Activated CD8-positive, alpha-beta memory T cell treated with anti-CD3 and anti-CD28 coated beads for 48 hours (primary cell): Measurements from ENCODE around the gene AKAP7.

ENCODE experiments used
- DNase-seq, 3 experiments: peaks; one replicate each; pipeline ENCODE4 v3.0.0-alpha.2; 2020; ENCODE audit warnings: low read depth in 2 of 3, low spot score in 2 of 3

AKAP7 gene

GRCh38 chr6:131197716-131198115 lies 62.4 kb downstream of the AKAP7 start:
- no peak for DNase-seq

DNA sequence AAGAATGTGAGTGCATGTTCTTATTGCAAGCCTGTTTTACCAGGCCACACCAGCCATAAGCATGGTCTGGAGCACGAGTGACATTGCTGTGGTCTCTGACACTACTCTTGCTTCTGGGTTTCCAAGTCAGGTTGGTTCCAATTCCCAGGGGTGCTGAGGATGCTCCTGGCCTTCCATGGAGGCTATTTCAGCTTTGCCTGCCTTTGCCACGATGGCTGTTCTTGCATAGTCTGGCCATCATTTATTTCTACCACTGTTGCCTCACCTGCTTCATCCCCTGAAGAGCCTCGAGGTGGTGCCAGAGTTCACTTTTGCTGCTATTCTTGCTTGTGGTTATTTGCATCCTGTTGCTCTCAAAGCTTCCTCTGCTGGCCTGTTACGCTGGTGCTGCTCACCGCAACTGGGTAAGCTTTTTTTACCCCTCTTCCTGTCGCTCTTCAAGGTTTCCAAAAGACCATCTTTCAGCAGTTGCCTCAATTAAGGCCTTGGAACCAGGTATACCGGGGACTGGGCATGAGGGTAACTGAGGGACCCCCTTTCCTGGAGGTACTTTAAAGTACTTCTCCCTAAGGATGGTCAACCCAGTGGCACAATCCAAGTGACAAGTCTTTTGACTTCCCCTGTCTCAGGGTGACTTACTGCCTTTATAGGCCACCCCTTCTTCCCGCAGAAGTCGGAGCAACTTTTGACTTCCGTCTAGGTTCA lies 64.5 kb downstream of the AKAP7 start:
- peak in 2 of 3 experiments; percentile 24 to 27 for DNase-seq

- no peak for DNase-seq
These were observed 70.4 kb downstream of the AKAP7 start for GRCh38 chr6:131205481-131206244.

- no peak for DNase-seq
These were observed 71.4 kb downstream of the AKAP7 start for GRCh38 chr6:131206463-131207251.

GRCh38 chr6:131208787-131209186 lies 73.5 kb downstream of the AKAP7 start:
- DNase-seq, result no peak

DNA sequence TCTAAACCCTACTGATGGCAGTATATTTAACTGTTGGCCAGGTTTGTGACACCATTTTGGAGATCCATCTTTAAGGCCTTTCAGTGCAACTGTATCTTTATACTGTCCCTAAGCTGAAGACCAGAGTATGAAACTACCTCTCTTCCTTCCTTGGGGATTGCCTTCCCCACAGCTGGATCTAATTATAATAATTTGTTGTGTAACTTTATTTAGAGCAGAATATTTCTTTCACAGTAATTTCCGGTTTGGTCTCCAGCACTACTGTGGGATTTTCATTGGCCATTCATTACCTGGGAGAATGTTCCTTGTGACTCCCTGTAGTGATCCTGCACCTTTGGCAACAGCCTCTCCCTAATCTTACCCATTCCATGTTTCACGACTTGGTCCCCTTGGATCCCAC lies 75.2 kb downstream of the AKAP7 start:
- no peak for DNase-seq

- DNase-seq, result no peak
These were observed 76.8 kb downstream of the AKAP7 start for GRCh38 chr6:131212024-131212423.

DNA sequence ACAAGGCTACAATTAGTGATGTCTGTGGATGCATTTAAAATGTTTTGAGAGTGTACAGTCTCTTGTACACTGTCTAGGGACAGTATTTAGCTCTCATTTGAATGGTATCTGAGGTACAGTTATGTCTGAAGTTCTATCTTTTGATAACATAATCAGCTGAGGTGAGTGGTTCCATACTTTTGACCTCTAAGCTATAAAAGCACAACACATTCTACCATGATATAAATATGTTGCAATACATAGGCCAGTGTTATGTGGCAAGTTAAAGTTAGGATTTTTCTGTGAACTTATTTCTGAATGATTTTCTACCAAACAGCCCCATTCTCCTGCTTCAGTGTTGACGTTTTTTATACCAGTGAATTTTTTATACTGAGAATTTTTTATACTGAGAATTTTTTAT lies 77.6 kb downstream of the AKAP7 start:
- no peak for DNase-seq

- no peak for DNase-seq
These were observed 78.3 kb downstream of the AKAP7 start for GRCh38 chr6:131213501-131213990.

- no peak for DNase-seq
These were observed 80.0 kb downstream of the AKAP7 start for GRCh38 chr6:131215219-131215618.

DNA sequence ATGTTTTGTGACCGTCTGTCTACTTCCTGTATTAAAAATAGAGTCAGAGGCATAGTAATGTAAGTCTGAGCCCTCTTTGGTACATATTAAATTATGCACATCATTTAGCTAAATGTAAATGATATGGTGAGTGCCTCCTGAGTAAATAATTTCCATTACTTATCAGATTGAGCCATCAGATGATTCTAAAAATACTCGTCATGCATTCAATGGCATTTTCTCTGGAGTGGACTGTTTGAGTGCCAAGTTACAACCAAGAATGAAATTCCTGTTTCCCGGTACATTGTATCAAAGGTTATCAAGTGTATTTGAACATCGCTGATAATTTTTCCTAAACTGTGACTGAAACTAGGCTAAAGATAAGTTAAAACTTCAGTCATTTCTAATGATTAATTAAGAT lies 81.0 kb downstream of the AKAP7 start:
- no peak for DNase-seq

GRCh38 chr6:131222773-131223172 lies 87.5 kb downstream of the AKAP7 start:
- DNase-seq, result no peak

DNA sequence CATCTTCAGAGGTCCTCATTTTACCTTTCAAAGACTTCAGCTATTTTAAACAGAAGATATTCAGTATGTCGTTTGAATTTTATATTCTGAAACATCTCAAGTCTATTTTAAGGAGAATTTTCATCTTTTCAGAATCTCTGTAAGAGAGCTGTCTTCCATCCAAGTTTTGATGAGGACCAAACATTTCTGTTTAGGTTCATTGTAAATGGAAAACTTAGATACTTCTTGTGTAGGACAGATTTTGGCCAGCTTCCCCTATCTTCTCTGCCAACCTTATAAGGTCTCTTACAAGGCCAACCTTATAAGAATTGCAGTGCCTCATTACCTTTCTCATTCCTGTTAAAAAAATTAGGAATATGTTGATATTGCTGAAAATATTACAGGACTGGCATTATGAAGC lies 88.1 kb downstream of the AKAP7 start:
- DNase-seq, result no peak

DNA sequence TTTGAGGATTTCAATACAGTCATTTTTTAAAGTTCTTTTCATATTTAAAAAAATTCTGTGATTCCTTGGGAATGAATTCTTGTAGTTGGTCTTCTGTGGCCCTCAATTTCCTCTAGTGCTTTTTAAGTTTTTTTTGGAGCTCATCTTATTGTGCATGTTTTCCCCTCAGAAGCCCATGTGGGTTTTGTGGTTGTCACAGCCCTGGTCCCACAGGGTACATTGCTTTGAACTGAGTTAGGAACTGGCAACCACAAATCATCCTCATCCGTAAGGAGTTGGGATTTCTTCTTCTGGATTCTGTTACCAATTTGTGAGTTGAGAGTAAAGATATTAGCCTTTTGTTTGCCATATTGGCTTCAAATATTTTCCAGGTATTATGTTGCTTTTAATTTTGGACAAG lies 89.9 kb downstream of the AKAP7 start:
- DNase-seq, result no peak

- no peak for DNase-seq
These were observed 90.7 kb downstream of the AKAP7 start for GRCh38 chr6:131225959-131226358.

- DNase-seq, result no peak
These were observed 91.3 kb downstream of the AKAP7 start for GRCh38 chr6:131226459-131227157.

DNA sequence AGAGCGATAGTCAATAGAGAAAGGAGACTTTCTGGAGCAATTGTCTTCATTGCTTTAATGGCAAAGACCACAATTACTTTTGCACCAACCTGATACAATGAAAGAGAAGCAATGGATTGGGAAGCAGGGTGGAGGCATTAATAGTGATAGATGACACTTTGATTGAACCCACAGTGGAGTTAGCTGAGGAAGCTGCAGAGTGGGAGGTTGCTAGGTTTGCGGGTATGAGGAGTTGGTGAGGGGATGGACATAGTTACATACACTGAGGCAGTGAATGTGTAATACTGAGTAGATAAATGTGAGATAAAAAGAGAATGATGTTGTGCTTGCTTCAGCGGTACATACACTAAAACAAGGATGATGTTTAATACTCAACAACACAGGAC lies 91.9 kb downstream of the AKAP7 start:
- no peak for DNase-seq

- DNase-seq, result no peak
These were observed 95.8 kb downstream of the AKAP7 start for GRCh38 chr6:131231103-131231502.

- DNase-seq, result no peak
These were observed 96.6 kb downstream of the AKAP7 start for GRCh38 chr6:131231891-131232290.

DNA sequence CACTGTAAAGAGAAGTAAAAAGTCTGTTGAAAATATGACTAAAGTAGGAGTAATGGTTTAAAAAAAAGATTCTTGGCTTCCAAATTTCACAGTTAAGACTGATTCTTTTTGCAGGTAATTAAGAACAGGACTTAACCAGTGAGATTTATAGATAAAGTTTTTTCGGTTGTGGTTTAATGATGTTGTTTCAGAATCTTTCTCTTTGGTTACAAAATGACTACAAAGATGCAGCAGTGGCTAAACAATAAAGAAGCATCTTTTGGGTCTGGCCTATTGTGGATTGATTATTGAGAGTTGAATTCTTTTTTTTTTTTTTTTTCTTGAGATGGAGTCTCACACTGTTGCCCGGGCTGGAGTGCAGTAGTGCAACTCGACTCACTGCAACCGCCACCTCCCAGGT lies 109.7 kb downstream of the AKAP7 start:
- no peak for DNase-seq

- DNase-seq, result no peak
These were observed 114.9 kb downstream of the AKAP7 start for GRCh38 chr6:131250122-131250521.
